Activated CD8-positive, alpha-beta memory T cell treated with anti-CD3 and anti-CD28 coated beads for 24 hours (primary cell): ENCODE data around the gene ILF3.

Experiments
- DNase-seq: peaks from one replicate; pipeline ENCODE4 v3.0.0-alpha.2; 2020

Gene ILF3

DNA sequence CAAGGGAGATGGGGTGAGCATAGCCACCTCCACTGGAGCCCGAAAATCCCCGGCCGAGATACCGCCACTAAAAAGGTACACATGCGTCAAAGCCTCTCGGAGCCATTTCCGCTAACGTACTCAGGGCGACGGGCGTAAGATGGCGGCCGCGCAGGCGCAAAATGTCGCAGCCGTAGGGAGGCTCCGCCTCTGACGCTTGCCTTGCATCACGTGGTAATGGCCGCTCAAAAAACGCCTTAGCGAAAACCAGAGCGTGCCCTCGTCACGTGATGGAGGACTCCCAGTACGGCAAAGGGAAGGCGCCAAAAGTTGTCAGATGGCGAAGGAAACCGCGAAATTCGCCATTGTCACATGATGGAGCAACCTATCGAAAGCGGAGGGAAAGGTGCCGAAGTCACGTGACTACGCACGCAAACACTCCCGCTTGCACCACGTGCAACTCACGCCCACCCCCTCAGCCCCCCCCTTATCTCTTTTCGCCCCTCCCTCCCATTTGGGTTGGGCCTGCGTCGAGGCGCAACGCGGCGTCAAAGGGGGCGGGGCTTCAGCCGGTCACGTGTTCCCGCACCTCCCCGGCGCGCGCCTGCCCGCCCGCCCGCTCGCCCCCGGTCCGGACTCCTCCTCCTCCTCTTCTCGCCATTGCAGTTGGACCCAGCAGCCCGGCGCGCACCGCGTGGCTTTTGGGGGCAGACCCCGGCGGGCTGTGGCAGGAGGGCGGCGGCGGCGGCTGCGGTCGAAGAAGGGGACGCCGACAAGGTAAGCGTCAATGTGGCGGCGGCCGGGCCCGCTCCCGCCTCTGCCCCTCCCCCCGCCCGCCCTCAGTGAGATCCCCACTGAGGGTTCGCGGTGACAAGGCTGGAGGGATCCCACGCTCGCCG is at the start of gene ILF3:
Gene ILF3, plus strand, starts transcription at position 615 of the 878 bp plus-strand sequence. CDS start 16,260 bp downstream, outside the sequence.
- DNase-seq, result peak; percentile 99

DNA sequence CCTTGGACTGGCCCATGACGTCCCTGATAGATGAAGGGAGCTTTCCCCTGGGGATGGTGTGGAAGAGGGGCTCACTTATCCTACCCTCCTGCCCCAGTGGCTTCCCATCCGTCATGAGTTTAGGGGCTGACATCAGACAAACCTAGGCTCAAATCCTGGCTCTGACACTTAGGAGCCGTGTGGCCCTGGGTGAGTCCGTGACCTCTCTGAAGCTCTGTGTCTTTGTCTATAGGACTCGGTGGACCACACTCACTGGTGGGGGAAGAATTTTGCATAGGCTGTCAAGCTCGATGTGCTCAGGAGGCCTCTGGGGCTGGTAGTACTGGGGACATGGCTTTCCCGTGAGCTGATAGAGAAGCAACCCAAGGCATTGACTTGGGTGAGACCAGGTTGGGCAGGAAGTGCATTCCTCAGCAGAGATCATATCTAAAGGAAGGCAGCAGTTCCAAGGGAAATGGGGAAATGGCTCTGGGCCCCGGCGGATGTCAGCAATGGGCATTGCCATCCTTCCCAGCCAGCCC is 49.6 kb upstream of the ILF3 start:
- peak; percentile 68 for DNase-seq

DNA sequence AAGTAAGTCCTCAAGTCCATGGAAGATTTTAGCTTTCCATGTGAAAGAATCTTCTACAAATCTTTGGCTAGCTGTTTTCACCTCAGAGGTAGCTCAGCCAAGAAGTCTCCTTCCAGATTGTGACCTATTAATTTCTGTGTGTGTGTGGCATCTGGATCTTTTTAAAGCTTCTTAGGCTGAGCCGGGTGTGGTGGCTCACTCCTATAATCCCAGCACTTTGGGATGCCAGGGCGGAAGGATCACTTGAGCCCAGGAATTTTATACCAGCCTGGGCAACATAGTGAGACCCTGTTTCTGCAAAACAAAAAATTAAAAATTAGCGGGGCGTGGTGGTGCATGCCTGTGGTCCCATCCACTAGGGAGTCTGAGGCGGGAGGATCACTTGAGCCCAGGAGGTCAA is 42.2 kb upstream of the ILF3 start:
- no peak for DNase-seq

DNA sequence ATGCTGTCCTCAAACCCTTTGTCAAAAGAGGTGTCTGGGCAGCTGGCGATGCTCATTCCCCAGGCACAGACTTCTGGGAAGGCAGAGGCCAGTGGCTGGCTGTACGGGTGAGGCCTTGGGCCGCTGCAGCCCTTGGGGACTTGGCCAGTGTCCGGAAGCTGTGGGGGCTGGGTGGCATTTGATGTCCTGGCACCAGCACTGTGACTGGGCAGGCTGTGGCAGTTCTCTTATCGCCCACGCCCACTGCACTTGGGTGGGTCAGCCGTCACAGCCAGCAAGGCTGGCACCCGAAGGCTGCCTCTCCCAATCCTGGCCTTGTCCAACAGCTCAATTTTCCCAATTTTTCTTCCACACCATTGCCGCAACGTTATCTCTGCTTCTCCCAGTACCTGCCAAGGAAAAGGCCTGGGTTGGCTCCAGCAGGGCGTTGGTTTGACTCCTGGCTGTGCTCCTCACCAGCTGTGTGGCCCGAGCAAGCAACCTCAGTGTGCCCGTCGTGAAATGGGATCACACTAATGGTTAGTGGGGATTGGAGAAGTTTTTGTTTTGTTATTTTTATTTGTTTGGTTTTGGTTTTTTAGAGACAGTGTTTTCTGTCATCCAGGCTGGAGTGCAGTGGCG is 41.5 kb upstream of the ILF3 start:
- no peak for DNase-seq

DNA sequence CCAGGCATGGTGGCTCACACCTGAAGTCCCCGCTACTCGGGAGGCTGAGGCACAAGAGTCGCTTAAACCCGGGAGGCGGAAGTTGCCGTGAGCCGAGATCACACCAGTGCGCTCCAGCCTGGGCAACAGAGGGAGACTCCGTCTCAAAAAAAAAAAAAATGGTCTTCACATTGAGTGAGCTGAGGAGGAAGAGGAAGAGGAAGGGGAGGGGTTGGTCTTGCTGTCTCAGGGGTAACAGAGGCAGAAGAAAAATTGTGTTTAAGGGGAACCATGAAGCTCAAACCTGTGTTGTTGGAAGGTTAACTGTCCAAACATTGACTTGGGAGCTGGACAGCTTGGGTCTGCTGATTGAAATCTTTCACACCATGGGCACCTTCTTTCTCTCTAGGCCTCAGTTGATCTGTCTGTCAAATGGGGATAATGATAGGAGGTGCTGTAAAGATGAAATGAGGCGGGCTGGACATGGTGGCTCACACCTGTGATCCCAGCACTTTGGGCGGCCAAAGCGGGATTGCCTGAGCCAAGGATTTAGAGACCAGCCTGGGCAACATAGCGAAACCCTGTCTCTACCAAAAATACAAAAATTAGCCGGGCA is 38.6 kb upstream of the ILF3 start:
- DNase-seq, result no peak

DNA sequence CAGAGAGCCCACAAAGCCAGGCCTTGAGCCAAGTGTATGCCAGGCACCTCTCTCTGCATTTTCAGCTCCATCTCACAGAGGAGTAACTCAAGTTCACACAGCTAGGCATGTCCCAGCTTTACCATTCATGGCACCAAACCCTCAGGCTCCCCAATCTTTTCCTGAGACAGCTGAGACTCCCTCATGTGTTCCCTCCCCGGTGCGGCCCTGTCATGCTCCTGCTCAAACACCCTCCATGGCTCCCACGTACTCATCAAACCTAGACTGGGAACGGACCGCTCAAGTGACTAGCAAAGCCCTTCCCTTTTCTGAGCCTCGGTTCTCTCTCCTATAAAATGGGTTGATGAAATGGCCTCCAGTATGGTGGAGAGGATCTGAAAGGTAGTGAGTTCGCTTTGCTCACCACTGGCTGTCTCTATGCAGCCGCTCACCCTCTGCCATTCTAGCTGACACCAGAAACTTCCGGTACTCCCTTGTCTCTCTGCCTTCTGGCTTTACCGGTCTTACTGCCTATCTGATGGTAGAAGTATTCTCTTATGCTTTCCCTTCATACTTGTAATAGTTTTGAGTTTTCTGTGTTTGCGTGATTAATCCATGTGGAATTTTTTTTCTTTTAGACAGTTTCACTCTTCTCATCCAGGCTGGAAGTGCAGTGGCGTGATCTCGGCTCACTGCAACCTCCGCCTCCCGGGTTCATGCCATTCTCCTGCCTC is 36.6 kb upstream of the ILF3 start:
- no peak for DNase-seq

DNA sequence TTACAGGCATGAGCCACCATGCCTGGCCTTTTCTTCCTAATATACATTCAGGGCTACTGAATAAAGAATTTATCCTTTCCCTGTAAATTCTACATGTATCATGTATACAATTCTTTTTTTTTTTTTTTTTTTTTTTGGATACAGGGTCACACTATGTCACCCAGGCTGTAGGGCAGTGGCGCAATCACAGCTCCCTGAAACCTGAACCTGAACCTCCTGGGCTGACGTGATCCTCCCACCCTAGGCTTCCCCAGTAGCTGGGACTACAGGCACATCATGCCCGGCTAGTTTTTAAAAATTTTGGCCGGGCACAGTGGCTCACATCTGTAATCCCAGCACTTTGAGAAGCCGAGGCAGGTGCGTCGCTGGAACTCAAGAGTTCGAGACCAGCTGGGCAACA is 35.3 kb upstream of the ILF3 start:
- DNase-seq, result no peak

DNA sequence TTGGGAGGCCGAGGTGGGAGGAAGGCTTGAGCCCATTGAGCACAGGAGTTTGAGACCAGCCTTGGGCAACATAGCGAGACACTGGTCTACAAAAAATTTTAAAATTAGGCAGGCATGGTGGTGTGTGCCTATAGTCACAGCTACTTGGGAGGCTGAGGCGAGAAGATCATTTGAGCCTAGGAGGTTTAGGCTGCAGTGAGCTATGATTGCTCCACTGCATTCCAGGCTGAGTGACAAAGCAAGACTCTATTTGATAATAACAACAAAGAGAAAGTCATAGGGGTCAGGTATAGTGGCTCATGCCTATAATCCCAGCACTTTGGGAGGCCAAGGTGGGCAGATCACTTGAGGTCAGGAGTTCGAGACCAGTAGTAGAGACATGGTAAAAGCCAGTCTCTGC is 33.4 kb upstream of the ILF3 start:
- DNase-seq, result no peak

DNA sequence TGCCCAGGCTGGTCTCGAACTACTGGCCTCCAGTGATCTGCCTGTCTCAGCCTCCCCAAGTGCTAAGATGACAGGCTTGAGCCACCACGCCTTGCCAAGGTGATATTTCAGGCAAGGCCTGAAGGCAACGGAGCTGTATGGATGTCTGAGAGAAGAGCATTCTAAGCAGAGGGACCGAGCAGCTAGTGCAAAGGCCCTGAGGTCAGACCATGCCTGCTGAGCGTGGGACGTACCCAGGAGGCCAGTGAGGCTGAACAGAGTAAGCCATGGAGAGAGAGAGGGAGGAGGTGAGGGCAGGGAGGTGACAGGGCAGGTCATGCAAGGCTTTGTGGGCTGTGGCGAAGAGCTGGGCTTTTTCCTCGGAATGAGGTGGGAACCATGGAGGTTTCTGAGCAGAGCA is 32.2 kb upstream of the ILF3 start:
- no peak for DNase-seq

DNA sequence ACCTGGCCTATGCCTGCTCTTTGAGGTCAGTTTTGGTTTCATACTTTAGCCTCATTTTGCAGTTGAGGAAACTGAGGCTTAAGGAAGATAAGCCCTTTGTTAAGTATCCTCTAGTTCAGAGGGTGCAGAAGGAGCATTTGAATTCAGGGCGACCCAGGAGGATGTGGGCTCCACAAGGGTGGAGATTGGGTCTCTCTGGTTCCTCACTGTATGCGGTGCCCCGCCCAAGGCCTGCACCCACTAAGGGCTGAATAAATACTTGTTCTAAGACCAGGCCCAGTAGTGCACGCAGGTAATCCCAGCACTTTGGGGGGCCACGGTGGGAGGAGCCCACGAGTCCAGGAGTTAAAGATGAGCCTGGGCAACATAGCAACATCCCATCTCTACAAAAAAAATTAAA is 29.6 kb upstream of the ILF3 start:
- DNase-seq, result no peak

DNA sequence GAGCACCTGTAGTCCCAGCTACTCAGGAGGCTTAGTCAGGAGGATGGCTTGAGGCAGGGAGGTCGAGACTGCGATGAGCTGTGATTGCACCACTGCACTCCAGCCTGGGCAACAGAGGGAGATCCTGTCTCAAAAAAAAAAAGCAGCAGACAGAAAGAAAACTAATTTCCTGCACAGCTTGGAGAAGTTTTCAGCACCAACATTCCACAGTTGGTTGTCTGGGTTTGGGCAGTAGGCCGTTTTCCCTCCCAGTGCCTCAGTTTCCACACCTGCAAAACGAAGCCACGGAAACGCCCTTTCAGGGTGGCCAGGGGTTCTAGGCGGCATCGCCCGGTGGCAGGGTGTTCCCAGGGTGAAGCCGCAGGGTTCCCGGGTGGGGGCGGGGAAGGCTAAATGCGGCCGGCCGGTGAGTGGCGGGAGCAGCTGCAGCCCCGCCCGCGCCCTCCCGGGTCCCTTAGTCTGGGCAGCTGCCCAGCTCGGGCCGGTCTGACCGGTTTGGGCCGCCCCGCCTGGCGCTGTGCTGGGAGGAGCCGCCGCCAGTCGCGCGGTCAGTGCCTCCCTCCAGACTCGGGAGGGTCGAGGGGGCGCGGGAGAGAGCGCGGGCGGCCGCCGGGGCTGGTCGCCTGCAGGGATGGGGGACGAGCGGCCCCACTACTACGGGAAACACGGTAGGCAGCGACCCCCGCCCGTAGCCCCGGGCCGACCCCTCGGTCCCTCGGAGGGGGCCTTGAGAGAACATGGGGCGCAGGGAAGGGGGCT is 29.0 kb upstream of the ILF3 start, which contains the start of gene SLC44A2:
Gene SLC44A2, plus strand, starts transcription at position 551 of the 759 bp plus-strand sequence. Its CDS starts 81 bp downstream, at position 632.
- no peak for DNase-seq

DNA sequence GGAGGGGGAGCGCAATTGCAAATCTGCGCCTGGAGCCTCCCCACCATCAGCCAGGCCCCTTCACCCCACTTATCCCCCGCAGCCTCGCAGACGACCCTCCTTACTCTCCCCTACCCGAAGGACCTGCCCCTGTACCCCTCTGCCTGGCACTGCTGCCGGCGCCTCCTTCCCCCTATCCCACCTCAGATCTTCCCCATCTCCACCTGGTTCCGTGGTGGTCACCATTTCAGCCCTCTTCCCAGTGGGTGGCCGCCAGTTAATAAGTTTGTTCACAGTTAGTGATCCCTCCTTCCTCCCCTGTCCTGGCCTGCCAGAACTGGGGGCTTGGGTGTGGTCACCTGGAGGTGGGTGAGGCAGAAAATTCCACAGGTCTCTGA is 28.4 kb upstream of the ILF3 start:
- DNase-seq, result no peak

DNA sequence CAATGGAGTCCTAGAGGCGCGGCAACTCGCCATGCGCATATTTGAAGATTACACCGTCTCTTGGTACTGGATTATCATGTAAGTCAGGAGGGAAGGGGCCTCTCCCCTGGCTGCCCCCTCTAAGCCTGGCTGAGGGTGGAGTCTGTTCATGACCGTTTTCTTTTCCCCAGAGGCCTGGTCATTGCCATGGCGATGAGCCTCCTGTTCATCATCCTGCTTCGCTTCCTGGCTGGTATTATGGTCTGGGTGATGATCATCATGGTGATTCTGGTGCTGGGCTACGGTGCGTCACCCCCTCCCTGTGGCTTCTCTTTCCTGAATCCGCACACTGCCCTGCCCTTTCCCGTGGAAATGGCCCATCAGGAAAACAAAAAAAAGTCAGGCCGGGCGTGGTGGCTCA is 22.3 kb upstream of the ILF3 start:
- DNase-seq, result no peak

DNA sequence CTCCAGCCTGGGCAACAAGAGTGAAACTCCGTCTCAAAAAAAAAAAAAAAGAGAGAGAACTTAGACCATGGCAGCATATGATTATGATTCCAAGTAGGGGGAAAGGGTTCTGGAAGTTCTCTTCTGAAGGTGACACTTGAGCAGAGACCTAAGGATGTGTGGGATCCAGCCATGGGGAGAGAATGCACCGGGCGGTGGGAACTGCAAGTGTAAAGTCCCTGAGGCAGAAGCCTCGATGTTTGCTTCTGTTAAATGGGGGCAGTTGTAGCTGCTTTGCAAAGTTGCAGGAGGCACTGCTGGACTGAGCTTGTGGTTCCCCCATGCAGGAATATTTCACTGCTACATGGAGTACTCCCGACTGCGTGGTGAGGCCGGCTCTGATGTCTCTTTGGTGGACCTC is 19.7 kb upstream of the ILF3 start:
- no peak for DNase-seq

DNA sequence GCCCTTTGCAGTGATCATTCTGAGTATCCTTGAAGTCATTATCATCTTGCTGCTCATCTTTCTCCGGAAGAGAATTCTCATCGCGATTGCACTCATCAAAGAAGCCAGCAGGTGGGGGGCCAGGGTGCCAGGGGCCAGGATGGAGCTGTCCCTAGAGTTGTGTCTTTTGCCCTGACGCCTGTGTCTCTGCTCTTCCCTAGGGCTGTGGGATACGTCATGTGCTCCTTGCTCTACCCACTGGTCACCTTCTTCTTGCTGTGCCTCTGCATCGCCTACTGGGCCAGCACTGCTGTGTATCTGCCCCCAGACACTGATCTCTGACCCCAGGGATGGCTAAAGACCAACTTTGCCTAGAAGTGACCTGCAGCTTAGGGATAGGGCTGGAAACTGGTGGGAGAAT is 19.2 kb upstream of the ILF3 start:
- DNase-seq, result no peak

DNA sequence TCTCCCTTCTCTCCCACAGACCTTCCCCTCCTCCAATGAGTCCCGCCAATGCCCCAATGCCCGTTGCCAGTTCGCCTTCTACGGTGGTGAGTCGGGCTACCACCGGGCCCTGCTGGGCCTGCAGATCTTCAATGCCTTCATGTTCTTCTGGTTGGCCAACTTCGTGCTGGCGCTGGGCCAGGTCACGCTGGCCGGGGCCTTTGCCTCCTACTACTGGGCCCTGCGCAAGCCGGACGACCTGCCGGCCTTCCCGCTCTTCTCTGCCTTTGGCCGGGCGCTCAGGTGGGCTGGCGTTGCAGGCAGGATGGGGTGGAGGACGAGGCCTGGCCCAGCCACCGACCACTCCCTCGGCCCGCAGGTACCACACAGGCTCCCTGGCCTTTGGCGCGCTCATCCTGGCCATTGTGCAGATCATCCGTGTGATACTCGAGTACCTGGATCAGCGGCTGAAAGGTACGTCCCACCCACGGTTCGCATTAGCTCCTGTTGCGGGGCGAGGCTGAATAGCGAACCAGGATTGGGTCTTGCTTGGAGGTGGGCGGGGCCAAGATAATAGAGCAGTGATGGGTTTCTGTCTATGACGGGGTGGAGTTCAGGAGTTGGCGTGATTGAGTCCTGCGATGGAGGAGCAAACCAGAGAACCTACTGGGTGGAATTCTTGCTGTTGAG is 17.7 kb upstream of the ILF3 start:
- DNase-seq, result no peak

DNA sequence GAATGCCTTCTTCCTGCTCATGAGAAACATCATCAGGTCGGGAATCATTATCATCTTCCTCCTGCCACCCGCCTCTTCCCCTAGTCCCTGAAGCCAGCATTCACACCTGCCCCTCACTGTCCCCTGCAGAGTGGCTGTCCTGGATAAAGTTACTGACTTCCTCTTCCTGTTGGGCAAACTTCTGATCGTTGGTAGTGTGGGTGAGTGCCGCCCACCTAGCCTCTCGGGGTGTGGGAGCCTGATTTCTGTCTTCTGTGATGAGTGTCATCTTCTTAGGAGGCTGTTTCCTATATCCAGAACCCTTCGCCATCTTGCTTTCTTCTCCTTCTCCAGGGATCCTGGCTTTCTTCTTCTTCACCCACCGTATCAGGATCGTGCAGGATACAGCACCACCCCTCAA is 16.3 kb upstream of the ILF3 start:
- DNase-seq, result no peak

DNA sequence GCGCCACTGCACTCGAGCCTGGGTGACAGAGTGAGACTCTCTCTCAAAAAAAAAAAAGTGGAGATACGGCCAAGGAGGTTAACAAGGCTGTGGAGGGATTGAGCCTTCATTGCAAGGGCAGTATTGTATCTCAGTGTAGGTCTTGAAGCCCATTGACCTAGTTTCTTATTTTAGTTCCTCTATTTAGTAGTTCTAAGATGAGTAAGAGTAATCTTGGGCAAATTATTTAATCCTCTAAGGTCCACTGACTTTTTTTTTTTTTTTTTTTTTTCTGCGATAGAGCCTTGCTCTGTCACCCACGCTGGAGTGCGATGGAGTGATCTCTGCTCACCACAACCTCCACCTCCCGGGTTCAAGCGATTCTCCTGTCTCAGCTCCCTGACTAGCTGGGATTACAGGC is 14.3 kb upstream of the ILF3 start:
- DNase-seq, result no peak

DNA sequence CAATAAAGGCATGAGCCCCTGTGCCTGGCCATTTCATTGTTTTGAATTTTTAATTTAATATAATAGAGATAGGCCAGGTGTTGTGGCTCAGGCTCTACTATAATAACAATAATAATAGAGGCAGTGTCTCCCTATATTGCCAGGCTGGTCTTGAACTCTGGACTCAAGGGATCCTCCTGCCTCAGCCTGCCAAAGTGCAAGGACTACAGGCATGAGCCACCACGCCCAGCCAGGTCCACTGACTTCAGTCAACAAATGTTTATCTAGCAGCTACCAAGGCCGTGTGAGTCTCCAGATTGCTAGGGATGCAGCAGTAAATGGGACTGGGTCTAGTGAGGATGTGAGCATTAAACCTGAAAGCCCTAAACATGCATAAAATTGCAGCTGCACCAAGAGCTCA is 13.8 kb upstream of the ILF3 start:
- DNase-seq, result no peak

DNA sequence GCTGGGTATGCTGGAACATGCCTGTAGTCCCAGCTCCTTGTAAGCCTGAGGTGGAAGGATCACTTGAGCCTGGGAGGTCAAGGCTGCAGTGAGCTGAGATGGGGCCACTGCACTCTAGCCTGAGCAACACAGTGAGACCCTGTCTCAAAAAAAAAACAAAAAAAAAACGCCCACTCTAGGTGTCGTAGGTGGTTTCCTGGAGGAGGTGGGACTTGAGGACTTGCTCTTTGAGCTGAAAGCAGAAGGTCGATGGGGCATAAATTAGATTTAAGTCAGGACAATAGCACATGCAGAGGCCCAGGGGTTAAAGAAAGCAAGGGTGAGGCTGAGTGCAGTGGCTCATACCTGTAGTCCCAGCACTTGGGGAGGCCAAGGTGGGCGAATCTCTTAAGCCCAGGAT is 12.9 kb upstream of the ILF3 start:
- DNase-seq, result no peak

DNA sequence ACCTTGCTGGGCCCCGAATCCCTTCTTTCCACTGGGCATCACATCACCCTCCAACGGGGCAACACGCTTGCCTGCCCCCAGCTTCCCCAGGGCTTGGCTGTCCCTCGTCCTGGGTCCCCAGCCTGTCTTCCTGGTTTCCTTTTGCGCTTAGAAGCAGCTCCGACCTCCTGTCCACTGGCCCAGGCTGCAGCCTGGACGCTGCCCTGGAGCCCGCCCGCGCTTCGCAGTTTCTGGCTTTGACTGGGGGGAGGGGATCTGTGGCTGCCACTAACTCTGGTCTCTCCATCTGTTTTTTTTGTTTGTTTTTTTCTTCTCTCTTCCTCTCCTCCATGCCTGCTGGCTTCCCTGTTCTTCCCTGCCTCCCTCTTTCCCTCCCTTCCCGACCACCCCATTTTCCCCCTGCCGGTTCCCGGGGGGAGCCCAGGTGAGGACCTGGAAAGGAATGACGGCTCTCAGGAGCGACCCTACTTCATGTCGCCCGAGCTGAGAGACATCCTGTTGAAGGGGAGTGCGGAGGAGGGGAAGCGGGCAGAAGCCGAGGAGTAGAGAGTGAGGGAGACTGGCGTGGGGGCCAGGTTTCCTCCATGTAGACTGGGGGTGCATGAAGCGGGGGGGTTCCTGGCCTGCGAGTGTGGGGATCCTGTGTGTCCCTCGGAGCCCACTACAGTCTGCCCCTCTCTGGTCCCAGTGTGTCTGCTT is 11.5 kb upstream of the ILF3 start:
- no peak for DNase-seq
